GM23338 (cell line): ENCODE measurements around the gene SYNDIG1. TPM values are rescaled to one million over a fixed set of nuclear protein-coding genes. Genes with fewer than 3 reads are reported as not detected.

ENCODE experiments used
- ATAC-seq: fragments of 200-7000 bp; cut with Tn5 transposase; 3 replicates; pipeline ENCODE4 v1.9.1; 2020
- DNase-seq: peaks from one replicate; pipeline ENCODE4 v3.0.0-alpha.2; 2015; ENCODE audit warnings: low spot score
- H2AFZ ChIP-seq: fragments of 200-600 bp; sonication (generic); 2 replicates; pipeline ENCODE4 v1.8.0; 2016; ENCODE audit warnings: antibody characterized with exemption, mild to moderate bottlenecking, moderate library complexity
- H3F3A ChIP-seq: fragments of 200-600 bp; sonication (generic); replicated peaks from 2 replicates; pipeline ENCODE4 v1.8.0; 2017; ENCODE audit warnings: antibody characterized with exemption, mixed run types, low read depth
- H3K27ac ChIP-seq: fragments of 200-600 bp; sonication (generic); 2 replicates; pipeline ENCODE4 v1.6.1; 2016; ENCODE audit warnings: low read depth
- H3K27me3 ChIP-seq: fragments of 200-600 bp; sonication (generic); 2 replicates; pipeline ENCODE4 v1.8.0; 2016; ENCODE audit warnings: mild to moderate bottlenecking, mixed run types, moderate library complexity; ENCODE audit not compliant: insufficient read depth
- H3K36me3 ChIP-seq: fragments of 200-600 bp; sonication (generic); 2 replicates; pipeline ENCODE4 v1.8.0; 2016; ENCODE audit warnings: mild to moderate bottlenecking; ENCODE audit not compliant: insufficient read depth
- H3K4me1 ChIP-seq: fragments of 200-600 bp; sonication (generic); 2 replicates; pipeline ENCODE4 v1.8.0; 2016; ENCODE audit warnings: mild to moderate bottlenecking, moderate library complexity; ENCODE audit not compliant: insufficient read depth
- H3K4me2 ChIP-seq: fragments of 200-600 bp; sonication (generic); 2 replicates; pipeline ENCODE4 v1.7.1; 2017; ENCODE audit warnings: mixed run types
- H3K4me3 ChIP-seq: fragments of 200-600 bp; sonication (generic); 2 replicates; pipeline ENCODE4 v1.6.1; 2016; ENCODE audit warnings: mixed run types
- H3K79me2 ChIP-seq: fragments of 200-600 bp; sonication (generic); replicated peaks from 2 replicates; pipeline ENCODE4 v1.8.0; 2017; ENCODE audit warnings: mild to moderate bottlenecking; ENCODE audit not compliant: insufficient read depth
- H3K9me2 ChIP-seq: fragments of 200-600 bp; sonication (generic); 2 replicates; pipeline ENCODE4 v1.8.0; 2017; ENCODE audit not compliant: insufficient read depth
- H4K20me1 ChIP-seq: fragments of 200-600 bp; sonication (generic); replicated peaks from 2 replicates; pipeline ENCODE4 v1.8.0; 2017; ENCODE audit warnings: mild to moderate bottlenecking; ENCODE audit not compliant: insufficient read depth
- H3K27ac Mint-ChIP-seq: 2 replicates; pipeline ENCODE4 v1.8.0; 2020; ENCODE audit warnings: inconsistent platforms, mild to moderate bottlenecking, moderate library complexity, mixed read lengths
- H3K27me3 Mint-ChIP-seq: 3 replicates; pipeline ENCODE4 v1.8.0; 2022; ENCODE audit warnings: low read depth, mild to moderate bottlenecking, moderate library complexity, mixed read lengths, inconsistent platforms; ENCODE audit not compliant: insufficient read depth, poor library complexity
- H3K36me3 Mint-ChIP-seq: 3 replicates; pipeline ENCODE4 v1.8.0; 2021; ENCODE audit warnings: low read depth, mild to moderate bottlenecking, inconsistent platforms, moderate library complexity, mixed read lengths
- H3K4me1 Mint-ChIP-seq: 3 replicates; pipeline ENCODE4 v1.8.0; 2020; ENCODE audit warnings: mild to moderate bottlenecking, inconsistent platforms, mixed read lengths
- H3K4me3 Mint-ChIP-seq: 3 replicates; pipeline ENCODE4 v1.8.0; 2021; ENCODE audit warnings: moderate library complexity, mild to moderate bottlenecking, inconsistent platforms, mixed read lengths
- H3K9me3 Mint-ChIP-seq: 3 replicates; pipeline ENCODE4 v1.8.0; 2020; ENCODE audit warnings: moderate library complexity, mild to moderate bottlenecking, inconsistent platforms, mixed read lengths
- CTCF ChIP-seq, 2 experiments: fragments of 200-600 bp in 1 of 2; sonication (generic) in 1 of 2; conservative IDR thresholded peaks; 2 replicates each; pipeline versions ENCODE4 v1.5.1 to v1.6.1; 2016 to 2017; ENCODE audit warnings: antibody characterized with exemption in 2 of 2, low read depth in 2 of 2, mild to moderate bottlenecking in 2 of 2, moderate library complexity in 1 of 2
- ETS1 ChIP-seq: IDR thresholded peaks from 2 replicates; pipeline ENCODE4 v1.6.1; 2016; ENCODE audit warnings: antibody characterized with exemption
- EZH2 ChIP-seq: fragments of 200-600 bp; sonication (generic); IDR thresholded peaks from one replicate; pipeline ENCODE4 v1.8.0; 2017; ENCODE audit warnings: antibody characterized with exemption, mild to moderate bottlenecking, low read depth; ENCODE audit not compliant: unreplicated experiment
- JUNB ChIP-seq: IDR thresholded peaks from one replicate; pipeline ENCODE4 v1.6.1; 2016; ENCODE audit warnings: antibody characterized with exemption; ENCODE audit not compliant: unreplicated experiment
- POLR2AphosphoS5 ChIP-seq: IDR thresholded peaks from 2 replicates; pipeline ENCODE4 v1.6.1; 2016; ENCODE audit warnings: antibody characterized with exemption, low read depth
- REST ChIP-seq: IDR thresholded peaks from one replicate; pipeline ENCODE4 v1.6.1; 2018; ENCODE audit warnings: antibody characterized with exemption; ENCODE audit not compliant: unreplicated experiment
- STAT1 ChIP-seq: IDR thresholded peaks from one replicate; pipeline ENCODE4 v1.6.1; 2016; ENCODE audit warnings: antibody characterized with exemption; ENCODE audit not compliant: unreplicated experiment
- ZNF114 ChIP-seq: fragments of 250-450 bp; sonication (Bioruptor Pico); IDR thresholded peaks from 2 replicates; pipeline ENCODE4 v1.5.0; 2020; ENCODE audit warnings: mild to moderate bottlenecking, moderate library complexity
- ZNF462 ChIP-seq: fragments of 250-450 bp; sonication (Bioruptor Pico); IDR thresholded peaks from 2 replicates; pipeline ENCODE4 v1.5.0; 2020; ENCODE audit warnings: mild to moderate bottlenecking, moderate library complexity
- polyA plus RNA-seq: library from polyadenylated mRNA; unstranded; fragments of >200 nt; fragmentation: Nextera tagmentation; extraction: Ambion mirVana; gene quantifications from 2 replicates; pipeline ENCODE4 v1.2.1, GENCODE V29; 2016
- total RNA-seq: library from RNA; depleted of rRNA; stranded (reverse); fragments of >200 nt; shearing (Covaris generic); gene quantifications from 2 replicates; pipeline ENCODE4 v1.2.3, GENCODE V29; 2014

Gene SYNDIG1
- total and polyA plus RNA-seq, 2 experiments from 2014 or later, result 2.8 to 4.8 TPM

- H3K36me3 Mint-ChIP-seq, result no peaks in the 10 kb centered on the region; the same call in 2 of the 3 replicates
- no peak for ATAC-seq
- H3K27me3 ChIP-seq, result no peaks in the 10 kb centered on the region
- no peaks in the 10 kb centered on the region for H3K36me3 ChIP-seq
- H3K27ac ChIP-seq, result no peak overlapping the region
- no peaks in the 10 kb centered on the region for H3K27me3 Mint-ChIP-seq
- H3K27ac Mint-ChIP-seq, result no peak overlapping the region
- H3K4me1 Mint-ChIP-seq, result no peaks in the 10 kb centered on the region; the same call in 2 of the 3 replicates
- no peaks in the 10 kb centered on the region for H3K79me2 ChIP-seq
- no peaks in the 10 kb centered on the region; the same call in 2 of the 3 replicates for H3K9me3 Mint-ChIP-seq
- H3K4me2 ChIP-seq, result no peak overlapping the region
- H3K4me3 Mint-ChIP-seq, result no peak overlapping the region
- H4K20me1 ChIP-seq, result no peaks in the 10 kb centered on the region
- TF ChIP-seq CTCF (conservative IDR thresholded peaks at IDR 0.05; ENCODE audit: low read depth in 2 of 2), result no peak
- TF ChIP-seq REST, result no peak
- DNase-seq, result no peak
- H2AFZ ChIP-seq, result no peak overlapping the region
- no peak overlapping the region for H3K4me3 ChIP-seq
- no peaks in the 10 kb centered on the region for H3K9me2 ChIP-seq
- H3K4me1 ChIP-seq, result no peaks in the 10 kb centered on the region
- H3F3A ChIP-seq, result no peaks in the 10 kb centered on the region
Observed at GRCh38 chr20:24659835-24660234, 190.4 kb downstream of the SYNDIG1 start.

GRCh38 chr20:24660651-24661050 is 191.2 kb downstream of the SYNDIG1 start:
- Histone ChIP-seq H2AFZ (no peak overlapping the region), H3K4me2 (no peak overlapping the region), H3K4me1 (no peaks in the 10 kb centered on the region), H3K27me3 (no peaks in the 10 kb centered on the region), H3K27ac (no peak overlapping the region), H3K9me2 (no peaks in the 10 kb centered on the region), H3K36me3 (no peaks in the 10 kb centered on the region), H4K20me1 (no peaks in the 10 kb centered on the region), H3F3A (no peaks in the 10 kb centered on the region), H3K79me2 (no peaks in the 10 kb centered on the region), H3K4me3 (no peak overlapping the region)
- Mint-ChIP-seq H3K4me1 (no peaks in the 10 kb centered on the region; the same call in 1 of the 3 replicates), H3K27me3 (no peaks in the 10 kb centered on the region), H3K36me3 (no peaks in the 10 kb centered on the region; the same call in 2 of the 3 replicates), H3K4me3 (no peak overlapping the region), H3K27ac (no peak overlapping the region), H3K9me3 (no peaks in the 10 kb centered on the region; the same call in 2 of the 3 replicates)
- ATAC-seq, result no peak
- no peak for DNase-seq
- TF ChIP-seq EZH2 (no peak), ETS1 (no peak), POLR2AphosphoS5 (no peak), STAT1 (no peak), JUNB (no peak), ZNF114 (CRISPR knock-in tag) (no peak), ZNF462 (no peak)
